HepG2 (cell line): ENCODE data around the gene IPO13. TPM values are rescaled to one million over a fixed set of nuclear protein-coding genes. Genes with fewer than 3 reads are reported as not detected.

ENCODE experiments used
- AGO2 ChIP-seq: fragments of 200-400 bp; formaldehyde crosslinking; optimal IDR thresholded peaks from 2 replicates; pipeline ENCODE3; 2017; ENCODE audit warnings: mild to moderate bottlenecking, low read depth, low read length, moderate library complexity
- BORCS8-MEF2B ChIP-seq: sonication (generic); formaldehyde crosslinking; IDR thresholded peaks from 2 replicates; pipeline ENCODE4 v1.8.0; 2022; ENCODE audit warnings: mild to moderate bottlenecking, missing genetic modification reagents
- CAMTA2 ChIP-seq: sonication (generic); formaldehyde crosslinking; IDR thresholded peaks from 2 replicates; pipeline ENCODE4 v1.4.0; 2020; ENCODE audit warnings: mild to moderate bottlenecking, missing genetic modification reagents, borderline replicate concordance
- FOXK1 ChIP-seq: sonication (generic); formaldehyde crosslinking; IDR thresholded peaks from 2 replicates; pipeline ENCODE4 v1.4.0; 2020; ENCODE audit warnings: low read depth, missing genetic modification reagents, borderline replicate concordance
- GABPA ChIP-seq, 2 experiments: IDR thresholded peaks; 2 replicates each; pipeline ENCODE4 v1.6.1; 2011 to 2016; ENCODE audit warnings: low read depth in 2 of 2, low read length in 1 of 2, missing biosample characterization in 1 of 2, missing genetic modification characterization in 1 of 2
- GABPB1 ChIP-seq: IDR thresholded peaks from 2 replicates; pipeline ENCODE4 v1.6.1; 2016; ENCODE audit warnings: mild to moderate bottlenecking, missing genetic modification reagents, moderate library complexity, missing compliant biosample characterization
- HNRNPK ChIP-seq: fragments of 200-400 bp; formaldehyde crosslinking; IDR thresholded peaks from 2 replicates; pipeline ENCODE4 v1.6.1; 2018; ENCODE audit warnings: low read length, low read depth, moderate library complexity, mild to moderate bottlenecking; ENCODE audit not compliant: poor library complexity, severe bottlenecking
- PTBP1 ChIP-seq: fragments of 200-400 bp; formaldehyde crosslinking; IDR thresholded peaks from 2 replicates; pipeline ENCODE4 v1.6.1; 2018; ENCODE audit warnings: low read length, low read depth; ENCODE audit not compliant: poor library complexity, severe bottlenecking
- REPIN1 ChIP-seq: sonication (generic); formaldehyde crosslinking; IDR thresholded peaks from 2 replicates; pipeline ENCODE4 v1.8.0; 2022; ENCODE audit warnings: missing genetic modification reagents, low read depth, mild to moderate bottlenecking, borderline replicate concordance
- SATB2 ChIP-seq: sonication (generic); formaldehyde crosslinking; IDR thresholded peaks from 2 replicates; pipeline ENCODE4 v1.5.0; 2020; ENCODE audit warnings: missing genetic modification reagents
- ZNF333 ChIP-seq: sonication (generic); formaldehyde crosslinking; IDR thresholded peaks from 2 replicates; pipeline ENCODE4 v1.4.0; 2020; ENCODE audit warnings: mild to moderate bottlenecking, missing genetic modification reagents, borderline replicate concordance
- ZNF644 ChIP-seq: IDR thresholded peaks from 2 replicates; pipeline ENCODE4 v1.6.1; 2016; ENCODE audit warnings: low read depth
- ZNF761 ChIP-seq: sonication (generic); formaldehyde crosslinking; conservative IDR thresholded peaks from 2 replicates; pipeline ENCODE4 v1.4.0; 2020; ENCODE audit warnings: mild to moderate bottlenecking, missing genetic modification reagents
- ZNF790 ChIP-seq: sonication (generic); formaldehyde crosslinking; IDR thresholded peaks from 2 replicates; pipeline ENCODE4 v1.8.0; 2022; ENCODE audit warnings: missing genetic modification reagents, mild to moderate bottlenecking, borderline replicate concordance
- ZSCAN22 ChIP-seq: sonication (generic); formaldehyde crosslinking; IDR thresholded peaks from 2 replicates; pipeline ENCODE4 v1.4.0; 2020; ENCODE audit warnings: mild to moderate bottlenecking, missing genetic modification reagents
- polyA plus RNA-seq, 8 experiments: library from polyadenylated mRNA; depleted of rRNA in 3 of 8; stranded (reverse) in 7 of 8; unstranded in 1 of 8; fragments of >200 nt; fragmentation: Illumina TruSeq in 4 of 8; extraction: Trizol in 4 of 8; gene quantifications; 2 replicates each; pipeline versions ENCODE4 v1.2.1 to v1.2.3, GENCODE V29; 2011 to 2016; ENCODE audit warnings: low read depth in 4 of 8, missing spikeins in 1 of 8, mixed read lengths in 1 of 8; ENCODE audit not compliant: insufficient read depth in 1 of 8
- total RNA-seq, 5 experiments: library from RNA; depleted of rRNA; stranded (reverse); fragments of >200 nt; fragmentation: Illumina TruSeq; extraction: Trizol; gene quantifications; 2 replicates each; pipeline ENCODE4 v1.2.3, GENCODE V29; 2016; ENCODE audit warnings: low read depth in 1 of 5
- TF ChIP-seq, protein P1 (sequence below): sonication (generic); formaldehyde crosslinking; conservative IDR thresholded peaks from 2 replicates; pipeline ENCODE4 v1.4.0; 2020; ENCODE audit warnings: missing genetic modification reagents
- TF ChIP-seq, protein P2 (sequence below): sonication (generic); formaldehyde crosslinking; IDR thresholded peaks from 2 replicates; pipeline ENCODE4 v1.4.0; 2020; ENCODE audit warnings: missing genetic modification reagents, borderline replicate concordance
- TF ChIP-seq, protein P3 (sequence below): sonication (generic); formaldehyde crosslinking; IDR thresholded peaks from 2 replicates; pipeline ENCODE4 v1.5.0; 2020; ENCODE audit warnings: mild to moderate bottlenecking, missing genetic modification reagents, moderate library complexity
- TF ChIP-seq, protein P4 (sequence below): fragments of 450-650 bp; IDR thresholded peaks from 2 replicates; pipeline ENCODE4 v1.6.1; 2017

Gene IPO13
- total and polyA plus RNA-seq, 2 of the 13 experiments (the other 11 are each of a cell fraction or from before 2014, with no cell fraction given): 12.9 to 15.6 TPM

DNA sequence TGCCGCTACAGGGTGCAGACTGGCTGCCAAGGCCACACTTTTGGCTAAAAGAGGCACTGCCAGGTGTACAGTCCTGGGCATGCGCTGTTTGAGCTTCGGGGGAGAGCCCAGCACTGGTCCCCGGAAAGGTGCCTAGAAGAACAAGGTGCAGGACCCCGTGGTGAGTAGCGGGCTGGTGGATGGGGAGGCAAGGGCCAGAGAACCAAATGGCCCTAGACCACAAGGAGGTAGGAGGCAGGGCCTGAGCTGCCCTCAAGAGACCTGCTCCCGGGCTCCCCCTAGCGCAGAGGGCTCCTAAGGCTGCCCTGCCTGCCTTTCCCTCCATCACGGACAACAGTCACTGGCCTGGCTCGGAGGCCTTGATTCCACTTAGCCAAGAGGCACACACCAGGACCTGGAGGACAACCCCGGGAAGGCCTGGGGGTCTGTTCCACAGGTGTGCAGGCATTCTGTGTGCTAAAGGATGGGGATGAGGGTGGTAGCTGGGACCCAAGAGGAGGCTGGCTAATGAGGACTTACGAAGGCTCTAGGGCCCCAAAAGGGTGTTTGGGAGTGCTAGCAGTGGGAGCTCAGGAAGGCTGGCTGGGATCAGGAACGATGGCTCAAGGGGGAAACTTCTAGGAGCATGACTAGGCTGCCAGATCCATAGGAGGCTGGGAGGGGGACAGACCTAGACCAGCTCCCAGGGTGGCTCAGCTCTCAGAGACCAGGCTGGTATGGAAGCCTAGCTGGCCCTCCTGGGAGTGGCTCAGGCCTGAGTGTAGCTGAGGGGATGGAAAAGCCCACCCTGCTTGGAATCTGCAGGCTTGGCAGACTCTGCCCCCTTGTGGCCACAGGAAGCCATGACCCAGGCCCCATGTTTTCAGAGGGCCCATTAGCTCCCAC is 12.4 kb upstream of the IPO13 start (continued):
- TF ChIP-seq BORCS8-MEF2B (CRISPR knock-in tag): 0 out of 2 replicates have a peak, but pooled peaks have one; percentile 48
- no peak for TF ChIP-seq ZNF333 (CRISPR knock-in tag)
- no peak for TF ChIP-seq ZNF790
- no peak for TF ChIP-seq HNRNPK
- 0 out of 2 replicates have a peak, but pooled peaks have one; percentile 37 for TF ChIP-seq ZNF644 (CRISPR knock-in tag)
- no peak for TF ChIP-seq ZNF761 (CRISPR knock-in tag)
- TF ChIP-seq, protein P1, sequence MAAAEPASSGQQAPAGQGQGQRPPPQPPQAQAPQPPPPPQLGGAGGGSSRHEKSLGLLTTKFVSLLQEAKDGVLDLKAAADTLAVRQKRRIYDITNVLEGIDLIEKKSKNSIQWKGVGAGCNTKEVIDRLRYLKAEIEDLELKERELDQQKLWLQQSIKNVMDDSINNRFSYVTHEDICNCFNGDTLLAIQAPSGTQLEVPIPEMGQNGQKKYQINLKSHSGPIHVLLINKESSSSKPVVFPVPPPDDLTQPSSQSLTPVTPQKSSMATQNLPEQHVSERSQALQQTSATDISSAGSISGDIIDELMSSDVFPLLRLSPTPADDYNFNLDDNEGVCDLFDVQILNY: no peak
- TF ChIP-seq, protein P2, sequence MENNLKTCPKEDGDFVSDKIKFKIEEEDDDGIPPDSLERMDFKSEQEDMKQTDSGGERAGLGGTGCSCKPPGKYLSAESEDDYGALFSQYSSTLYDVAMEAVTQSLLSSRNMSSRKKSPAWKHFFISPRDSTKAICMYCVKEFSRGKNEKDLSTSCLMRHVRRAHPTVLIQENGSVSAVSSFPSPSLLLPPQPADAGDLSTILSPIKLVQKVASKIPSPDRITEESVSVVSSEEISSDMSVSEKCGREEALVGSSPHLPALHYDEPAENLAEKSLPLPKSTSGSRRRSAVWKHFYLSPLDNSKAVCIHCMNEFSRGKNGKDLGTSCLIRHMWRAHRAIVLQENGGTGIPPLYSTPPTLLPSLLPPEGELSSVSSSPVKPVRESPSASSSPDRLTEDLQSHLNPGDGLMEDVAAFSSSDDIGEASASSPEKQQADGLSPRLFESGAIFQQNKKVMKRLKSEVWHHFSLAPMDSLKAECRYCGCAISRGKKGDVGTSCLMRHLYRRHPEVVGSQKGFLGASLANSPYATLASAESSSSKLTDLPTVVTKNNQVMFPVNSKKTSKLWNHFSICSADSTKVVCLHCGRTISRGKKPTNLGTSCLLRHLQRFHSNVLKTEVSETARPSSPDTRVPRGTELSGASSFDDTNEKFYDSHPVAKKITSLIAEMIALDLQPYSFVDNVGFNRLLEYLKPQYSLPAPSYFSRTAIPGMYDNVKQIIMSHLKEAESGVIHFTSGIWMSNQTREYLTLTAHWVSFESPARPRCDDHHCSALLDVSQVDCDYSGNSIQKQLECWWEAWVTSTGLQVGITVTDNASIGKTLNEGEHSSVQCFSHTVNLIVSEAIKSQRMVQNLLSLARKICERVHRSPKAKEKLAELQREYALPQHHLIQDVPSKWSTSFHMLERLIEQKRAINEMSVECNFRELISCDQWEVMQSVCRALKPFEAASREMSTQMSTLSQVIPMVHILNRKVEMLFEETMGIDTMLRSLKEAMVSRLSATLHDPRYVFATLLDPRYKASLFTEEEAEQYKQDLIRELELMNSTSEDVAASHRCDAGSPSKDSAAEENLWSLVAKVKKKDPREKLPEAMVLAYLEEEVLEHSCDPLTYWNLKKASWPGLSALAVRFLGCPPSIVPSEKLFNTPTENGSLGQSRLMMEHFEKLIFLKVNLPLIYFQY (CRISPR knock-in tag): 0 out of 2 replicates have a peak, but pooled peaks have one; percentile 28
- TF ChIP-seq PTBP1: peak; percentile 14
- TF ChIP-seq REPIN1 (CRISPR knock-in tag): 0 out of 2 replicates have a peak, but pooled peaks have one; percentile 26
- TF ChIP-seq GABPB1 (CRISPR knock-in tag): peak; percentile 71
- TF ChIP-seq ZSCAN22 (CRISPR knock-in tag): no peak
- no peak for TF ChIP-seq SATB2
- 0 out of 2 replicates have a peak, but pooled peaks have one; percentile 20 for TF ChIP-seq FOXK1
- TF ChIP-seq AGO2: peak; percentile 4
- TF ChIP-seq, protein P3, sequence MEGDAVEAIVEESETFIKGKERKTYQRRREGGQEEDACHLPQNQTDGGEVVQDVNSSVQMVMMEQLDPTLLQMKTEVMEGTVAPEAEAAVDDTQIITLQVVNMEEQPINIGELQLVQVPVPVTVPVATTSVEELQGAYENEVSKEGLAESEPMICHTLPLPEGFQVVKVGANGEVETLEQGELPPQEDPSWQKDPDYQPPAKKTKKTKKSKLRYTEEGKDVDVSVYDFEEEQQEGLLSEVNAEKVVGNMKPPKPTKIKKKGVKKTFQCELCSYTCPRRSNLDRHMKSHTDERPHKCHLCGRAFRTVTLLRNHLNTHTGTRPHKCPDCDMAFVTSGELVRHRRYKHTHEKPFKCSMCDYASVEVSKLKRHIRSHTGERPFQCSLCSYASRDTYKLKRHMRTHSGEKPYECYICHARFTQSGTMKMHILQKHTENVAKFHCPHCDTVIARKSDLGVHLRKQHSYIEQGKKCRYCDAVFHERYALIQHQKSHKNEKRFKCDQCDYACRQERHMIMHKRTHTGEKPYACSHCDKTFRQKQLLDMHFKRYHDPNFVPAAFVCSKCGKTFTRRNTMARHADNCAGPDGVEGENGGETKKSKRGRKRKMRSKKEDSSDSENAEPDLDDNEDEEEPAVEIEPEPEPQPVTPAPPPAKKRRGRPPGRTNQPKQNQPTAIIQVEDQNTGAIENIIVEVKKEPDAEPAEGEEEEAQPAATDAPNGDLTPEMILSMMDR (CRISPR knock-in tag): peak; percentile 91
- TF ChIP-seq, protein P4, sequence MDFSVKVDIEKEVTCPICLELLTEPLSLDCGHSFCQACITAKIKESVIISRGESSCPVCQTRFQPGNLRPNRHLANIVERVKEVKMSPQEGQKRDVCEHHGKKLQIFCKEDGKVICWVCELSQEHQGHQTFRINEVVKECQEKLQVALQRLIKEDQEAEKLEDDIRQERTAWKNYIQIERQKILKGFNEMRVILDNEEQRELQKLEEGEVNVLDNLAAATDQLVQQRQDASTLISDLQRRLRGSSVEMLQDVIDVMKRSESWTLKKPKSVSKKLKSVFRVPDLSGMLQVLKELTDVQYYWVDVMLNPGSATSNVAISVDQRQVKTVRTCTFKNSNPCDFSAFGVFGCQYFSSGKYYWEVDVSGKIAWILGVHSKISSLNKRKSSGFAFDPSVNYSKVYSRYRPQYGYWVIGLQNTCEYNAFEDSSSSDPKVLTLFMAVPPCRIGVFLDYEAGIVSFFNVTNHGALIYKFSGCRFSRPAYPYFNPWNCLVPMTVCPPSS: no peak
- TF ChIP-seq GABPA (IDR thresholded peaks at IDR 0.05; ENCODE audit: low read depth, low read length): no peak
- TF ChIP-seq GABPA (CRISPR knock-in tag; IDR thresholded peaks at IDR 0.05; ENCODE audit: low read depth): peak; percentile 62
- no peak; the same call in 1 of the 2 replicates for TF ChIP-seq CAMTA2 (CRISPR knock-in tag)
